Stimulated activated naive CD4-positive, alpha-beta T cell (primary cell): Measurements from ENCODE around the gene CTSK.

Source experiments
- DNase-seq, 6 experiments: peaks; one replicate each; lab custom pipeline; 2025; lab: John Stamatoyannopoulos, UW

Gene CTSK

GRCh38 chr1:150760013-150760412 is 48.0 kb downstream of the CTSK start:
- no peak for DNase-seq

- DNase-seq, result no peak
These were observed 54.6 kb downstream of the CTSK start for GRCh38 chr1:150753416-150753815.

DNA sequence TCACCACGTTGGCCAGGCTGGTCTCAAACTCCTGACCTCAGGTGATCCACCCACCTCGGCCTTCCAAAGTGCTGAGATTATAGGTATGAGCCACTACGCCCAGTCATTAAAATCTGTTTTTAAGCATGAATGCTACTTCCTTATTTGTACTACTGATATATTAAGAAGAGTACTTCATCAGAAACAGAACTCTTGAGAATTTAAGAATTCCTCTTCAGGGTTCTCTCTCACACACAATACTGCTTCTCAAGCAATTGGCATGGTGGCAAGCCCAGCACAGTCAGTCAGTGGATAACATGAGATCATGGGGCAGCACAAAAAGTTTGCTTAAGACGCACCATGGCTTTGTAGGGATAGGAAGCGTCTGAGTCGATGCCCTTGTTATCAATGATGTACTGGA is 56.6 kb downstream of the CTSK start:
- DNase-seq, result no peak

GRCh38 chr1:150749720-150750311 is 58.2 kb downstream of the CTSK start:
- no peak for DNase-seq

DNA sequence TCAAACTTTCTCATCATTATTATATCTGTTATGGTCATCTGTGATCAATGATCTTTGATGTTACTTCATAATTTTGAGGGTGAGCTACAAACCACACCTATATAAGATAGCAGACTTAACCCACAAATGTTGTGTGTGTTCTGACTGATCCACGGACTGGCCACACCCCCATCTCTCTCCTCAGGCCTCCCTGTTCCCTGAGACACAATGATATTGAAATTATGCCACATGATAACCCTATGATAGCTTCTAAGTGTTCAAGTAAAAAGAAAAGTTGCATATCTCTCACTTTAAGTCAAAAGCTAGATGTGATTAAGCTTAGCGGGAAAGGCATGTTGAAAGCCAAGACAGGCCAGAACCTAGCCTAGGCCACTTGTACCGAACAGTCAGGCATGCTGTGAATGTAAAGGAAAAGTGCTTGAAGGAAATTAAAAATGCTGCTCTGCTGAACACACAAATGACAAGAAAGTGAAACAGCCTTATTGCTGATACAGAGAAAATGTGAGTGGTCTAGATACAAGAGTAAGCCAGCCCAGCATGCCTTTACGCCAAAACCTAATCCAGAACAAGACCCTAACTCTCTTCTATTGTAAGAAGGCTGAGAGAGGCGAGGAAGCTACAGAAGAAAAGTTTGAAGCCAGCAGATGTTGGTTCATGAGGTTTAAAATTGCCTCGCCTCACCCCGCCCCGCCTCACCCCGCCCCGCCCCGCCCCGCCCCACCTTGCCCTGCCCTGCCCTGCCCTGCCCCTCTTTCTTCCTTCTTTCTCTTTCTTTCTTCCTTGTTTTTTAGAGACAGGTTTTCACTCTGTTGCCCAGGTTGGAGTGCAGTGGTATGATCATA is 59.0 kb downstream of the CTSK start:
- DNase-seq, result no peak
